ENCODE measurements around the gene SGK1.
"Not testable (repeated sequence)": the region's sequence is repeated elsewhere in the genome, so short reads cannot be mapped to it uniquely, and the experiment has no call there.

SGK1 gene

GRCh38 chr6:134288538-134289203 lies 29.2 kb downstream of the SGK1 start:
- Histone ChIP-seq H3K27me3 (no peaks in the 10 kb centered on the region), H3K4me1 (no peaks in the 10 kb centered on the region), H3K4me3 (no peak overlapping the region), H3K27ac (no peak overlapping the region), H3K9me3 (no peaks in the 10 kb centered on the region), H3K36me3 (no peaks in the 10 kb centered on the region)
- TF ChIP-seq CTCF (IDR thresholded peaks at IDR 0.05), result no peak
- intact Hi-C loops (cut with DNase I; ENCODE audit: low total_unique reads), result no loop called here
- DNase-seq, result no peak

GRCh38 chr6:134287859-134288537 lies 29.9 kb downstream of the SGK1 start:
- Histone ChIP-seq H3K9me3 (no peaks in the 10 kb centered on the region), H3K36me3 (no peaks in the 10 kb centered on the region), H3K27me3 (no peaks in the 10 kb centered on the region), H3K4me3 (no peak overlapping the region), H3K4me1 (no peaks in the 10 kb centered on the region), H3K27ac (no peak overlapping the region)
- TF ChIP-seq CTCF (IDR thresholded peaks at IDR 0.05), result no peak
- intact Hi-C loops (cut with DNase I; ENCODE audit: low total_unique reads), result no loop called here
- no peak for DNase-seq

DNA sequence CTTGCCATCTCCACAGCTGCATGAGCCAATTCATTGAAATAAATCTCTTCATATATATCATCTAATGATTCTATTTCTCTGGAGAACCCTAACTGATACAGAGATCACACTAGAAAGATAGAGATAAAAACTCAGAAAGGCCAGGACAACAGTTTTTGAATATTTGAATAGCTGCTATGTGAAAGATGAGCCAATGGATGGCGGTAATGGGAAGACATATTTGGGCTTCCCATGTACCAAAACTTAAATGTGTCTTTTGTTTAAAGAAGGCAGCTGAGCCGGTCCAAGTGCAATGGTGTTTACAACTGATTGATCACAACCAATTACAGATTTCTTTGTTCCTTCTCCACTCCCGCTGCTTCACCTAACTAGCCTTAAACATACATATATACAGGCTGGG lies 35.1 kb downstream of the SGK1 start:
- intact Hi-C loops (cut with DNase I; ENCODE audit: low total_unique reads), result no loop called here
- H3K9me3 ChIP-seq, result no peaks in the 10 kb centered on the region
- H3K4me1 ChIP-seq, result no peaks in the 10 kb centered on the region
- no peak for TF ChIP-seq CTCF (IDR thresholded peaks at IDR 0.05)
- no peaks in the 10 kb centered on the region for H3K36me3 ChIP-seq
- no peaks in the 10 kb centered on the region for H3K27me3 ChIP-seq
- no peak overlapping the region for H3K4me3 ChIP-seq
- no peak overlapping the region for H3K27ac ChIP-seq
- no peak for DNase-seq

DNA sequence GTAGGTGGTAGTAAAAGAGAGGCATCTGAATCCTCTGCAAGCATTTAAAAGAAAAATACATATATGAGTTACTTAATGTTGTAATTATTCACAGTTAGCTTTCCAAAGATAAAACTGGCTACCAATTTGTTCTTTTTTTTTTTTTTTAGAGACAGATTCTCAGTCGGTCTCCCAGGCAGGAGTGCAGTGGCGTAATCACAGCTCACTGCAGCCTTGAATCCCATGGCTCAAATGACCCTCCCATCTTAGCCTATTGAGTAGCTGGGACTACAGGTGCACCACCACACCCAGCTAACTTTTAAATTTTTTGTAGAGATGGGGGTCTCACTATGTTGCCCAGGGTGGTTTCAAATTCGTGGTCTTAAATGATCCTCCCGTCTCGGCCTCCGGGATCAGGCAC lies 36.5 kb downstream of the SGK1 start:
- TF ChIP-seq CTCF (IDR thresholded peaks at IDR 0.05), result no peak
- no peaks in the 10 kb centered on the region for H3K4me1 ChIP-seq
- no peaks in the 10 kb centered on the region for H3K27me3 ChIP-seq
- H3K4me3 ChIP-seq, result no peak overlapping the region
- no peaks in the 10 kb centered on the region for H3K9me3 ChIP-seq
- no peak overlapping the region for H3K27ac ChIP-seq
- intact Hi-C loops (cut with DNase I; ENCODE audit: low total_unique reads), result no loop called here
- DNase-seq, result no peak
- H3K36me3 ChIP-seq, result no peaks in the 10 kb centered on the region

DNA sequence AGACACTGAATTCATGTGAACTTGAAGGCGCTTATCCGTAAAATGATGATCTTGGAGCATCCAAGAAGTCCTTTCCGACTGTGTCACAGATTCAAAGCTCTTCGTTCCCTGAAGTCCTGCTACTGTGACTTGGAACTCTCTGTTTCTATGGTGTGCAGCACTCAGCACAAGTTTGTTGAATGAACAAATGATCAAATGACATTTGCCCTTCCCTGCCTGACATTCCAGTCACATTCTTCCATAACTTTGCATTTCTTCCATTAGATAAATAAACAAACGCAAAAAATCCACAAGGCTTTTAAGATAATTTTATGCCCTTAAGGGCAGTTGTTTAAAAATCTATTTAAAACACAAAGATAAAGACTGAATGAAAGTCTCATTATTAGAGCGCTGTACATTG lies 39.9 kb downstream of the SGK1 start:
- no peak overlapping the region for H3K4me3 ChIP-seq
- no peaks in the 10 kb centered on the region for H3K27me3 ChIP-seq
- H3K27ac ChIP-seq, result no peak overlapping the region
- intact Hi-C loops (cut with DNase I; ENCODE audit: low total_unique reads), result no loop called here
- no peaks in the 10 kb centered on the region for H3K4me1 ChIP-seq
- no peak for DNase-seq
- H3K9me3 ChIP-seq, result no peaks in the 10 kb centered on the region
- H3K36me3 ChIP-seq, result no peaks in the 10 kb centered on the region
- TF ChIP-seq CTCF (IDR thresholded peaks at IDR 0.05), result no peak

GRCh38 chr6:134276891-134277377 lies 41.0 kb downstream of the SGK1 start:
- H3K4me3 ChIP-seq; H3K9me3 ChIP-seq; H3K27me3 ChIP-seq; H3K36me3 ChIP-seq; H3K4me1 ChIP-seq; DNase-seq; H3K27ac ChIP-seq; intact Hi-C loops (cut with DNase I; ENCODE audit: low total_unique reads): not testable (repeated sequence)
